Astrocyte (in vitro differentiated cells and primary cell): ENCODE data around the gene SYNPO2.

Experiments used
- CTCF ChIP-seq: IDR thresholded peaks from 2 replicates; pipeline ENCODE4 v1.5.1; 2011; ENCODE audit warnings: low read depth, mild to moderate bottlenecking, inconsistent platforms, low read length, moderate library complexity; ENCODE audit not compliant: insufficient read depth
- EZH2 ChIP-seq: IDR thresholded peaks from 2 replicates; pipeline ENCODE4 v1.6.1; 2012; ENCODE audit warnings: mild to moderate bottlenecking, low read length, inconsistent platforms; ENCODE audit not compliant: insufficient read depth

GRCh38 chr4:118988635-118988972 lies 100.0 kb downstream of the SYNPO2 start:
- TF ChIP-seq CTCF (no peak), EZH2 (no peak)
